T47D (cell line): ENCODE data around the gene PPP1R16B.
"Not testable (repeated sequence)": the region's sequence is repeated elsewhere in the genome, so short reads cannot be mapped to it uniquely, and the experiment has no call there.

Experiments used
- DNase-seq, 2 experiments: peaks; one replicate each; pipeline versions ENCODE4 v3.0.0 to v3.0.0-alpha.2; 2011 to 2012; ENCODE audit warnings: low read depth in 1 of 2, low spot score in 1 of 2
- JUND ChIP-seq: IDR thresholded peaks from 2 replicates; pipeline ENCODE4 v1.6.1; 2012; ENCODE audit warnings: low read depth
- in situ Hi-C: cut with HindIII; loops from 2 replicates; pipeline ENCODE4 v1.10.0; 2016; ENCODE audit warnings: low sequenced_read_pairs, low pct_unique_long_range_greater_than_20kb

Gene PPP1R16B

DNA sequence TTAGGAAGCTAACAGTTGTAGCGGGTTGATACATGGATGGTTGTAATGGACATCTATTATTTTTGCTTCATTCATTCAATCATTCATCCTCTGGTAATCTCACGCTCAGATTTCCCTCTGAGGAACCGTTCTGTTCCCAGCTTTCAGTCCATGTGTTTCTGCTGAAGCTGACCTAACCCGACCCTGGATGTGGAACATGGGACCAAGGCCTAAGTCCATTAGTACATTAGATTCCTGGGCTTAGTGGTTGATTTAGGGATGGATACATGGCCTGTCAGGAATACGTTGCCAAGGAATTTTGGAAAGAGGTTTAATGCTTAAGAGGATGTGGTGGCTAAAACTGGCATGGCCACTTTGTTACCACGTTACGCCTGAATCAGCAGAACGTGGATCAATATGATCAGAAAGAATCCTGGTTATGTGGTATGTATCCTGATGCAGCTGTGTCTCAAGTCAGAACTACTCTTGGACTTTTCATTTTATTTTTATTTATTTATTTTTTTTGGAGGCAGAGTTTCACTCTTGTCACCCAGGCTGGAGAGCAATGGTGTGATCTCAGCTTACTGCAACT, 152.5 kb downstream of the PPP1R16B start:
- in situ Hi-C loops = no loop called here
- no peak for TF ChIP-seq JUND
- DNase-seq = no peak

DNA sequence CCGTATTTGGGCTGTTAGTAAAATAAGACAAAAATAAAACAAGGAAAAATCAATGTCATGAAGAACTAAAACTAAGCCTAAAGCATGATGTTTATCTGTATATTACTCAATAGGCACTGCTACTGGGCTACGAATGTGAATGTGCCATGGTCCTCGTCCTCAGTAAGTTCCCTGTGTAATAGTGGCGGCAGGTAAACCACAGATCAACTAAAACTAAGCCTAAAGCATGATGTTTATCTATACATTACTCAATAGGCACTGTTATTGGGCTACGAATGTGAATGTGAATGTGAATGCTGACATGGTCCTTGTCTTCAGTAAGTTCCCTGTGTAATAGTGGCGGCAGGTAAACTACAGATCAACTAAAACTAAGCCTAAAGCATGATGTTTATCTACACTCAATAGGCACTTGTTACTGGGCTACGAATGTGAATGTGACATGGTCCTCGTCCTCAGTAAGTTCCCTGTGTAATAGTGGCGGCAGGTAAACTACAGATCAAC, 154.7 kb downstream of the PPP1R16B start:
- DNase-seq = peak in 1 of 2 experiments; percentile 66
- in situ Hi-C loops = not testable (repeated sequence)

GRCh38 chr20:38961530-38962043, 156.1 kb downstream of the PPP1R16B start:
- DNase-seq = no peak
- no peak for TF ChIP-seq JUND
- in situ Hi-C loops = no loop called here

- no peak for TF ChIP-seq JUND
- peak; percentile 92 to 99 for DNase-seq
- in situ Hi-C loops = no loop called here
Measured at GRCh38 chr20:38962044-38962927, 156.8 kb downstream of the PPP1R16B start, which contains the start of gene DHX35. Gene DHX35, plus strand, starts transcription at chr20:38962344. Its CDS starts 24 bp downstream, at chr20:38962368.

- no peak for DNase-seq
- no peak for TF ChIP-seq JUND
- in situ Hi-C loops = no loop called here
Measured at GRCh38 chr20:38962928-38963401, 157.5 kb downstream of the PPP1R16B start.

DNA sequence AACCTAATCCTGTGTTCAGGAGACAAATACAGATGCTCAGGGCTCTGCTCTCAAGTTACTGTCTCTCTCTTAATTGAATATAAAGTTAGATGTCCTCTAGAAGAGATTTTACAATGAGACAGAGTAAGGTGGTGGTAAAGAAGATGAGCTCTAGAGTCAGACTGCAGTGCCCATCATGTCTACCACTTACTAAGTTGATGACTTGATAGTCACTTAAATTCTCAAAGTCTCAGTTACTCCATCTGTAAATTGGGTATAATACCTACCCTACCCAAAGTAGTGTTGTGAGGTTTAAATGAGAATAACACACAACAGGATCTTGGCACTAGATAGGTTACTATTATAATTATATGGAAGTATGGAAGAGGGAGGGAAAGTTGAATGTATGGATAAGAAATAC, 158.2 kb downstream of the PPP1R16B start:
- in situ Hi-C loops = no loop called here
- TF ChIP-seq JUND = no peak
- no peak for DNase-seq

GRCh38 chr20:38965264-38965663, 159.8 kb downstream of the PPP1R16B start:
- no peak for DNase-seq
- in situ Hi-C loops = no loop called here
- no peak for TF ChIP-seq JUND

DNA sequence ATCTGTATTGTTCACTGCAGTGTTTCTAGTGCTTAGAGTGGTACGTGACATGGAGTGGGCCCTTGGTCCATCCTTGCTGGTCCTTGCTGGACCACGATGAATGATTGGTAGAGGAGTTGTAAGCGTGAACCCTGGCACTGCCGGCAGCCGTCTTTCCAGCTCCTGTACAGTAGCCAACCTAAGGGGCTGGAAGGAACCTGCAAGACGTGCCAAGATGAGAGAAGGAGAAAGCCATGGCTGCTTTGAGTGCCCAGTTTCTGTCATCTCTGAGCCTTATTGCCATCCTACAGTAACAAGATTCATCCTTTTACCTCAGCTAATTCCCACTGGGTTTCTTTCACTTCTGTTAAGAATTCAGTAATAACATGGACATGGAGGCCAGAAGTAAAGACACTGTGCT, 162.6 kb downstream of the PPP1R16B start:
- in situ Hi-C loops = no loop called here
- DNase-seq = no peak
- no peak for TF ChIP-seq JUND

DNA sequence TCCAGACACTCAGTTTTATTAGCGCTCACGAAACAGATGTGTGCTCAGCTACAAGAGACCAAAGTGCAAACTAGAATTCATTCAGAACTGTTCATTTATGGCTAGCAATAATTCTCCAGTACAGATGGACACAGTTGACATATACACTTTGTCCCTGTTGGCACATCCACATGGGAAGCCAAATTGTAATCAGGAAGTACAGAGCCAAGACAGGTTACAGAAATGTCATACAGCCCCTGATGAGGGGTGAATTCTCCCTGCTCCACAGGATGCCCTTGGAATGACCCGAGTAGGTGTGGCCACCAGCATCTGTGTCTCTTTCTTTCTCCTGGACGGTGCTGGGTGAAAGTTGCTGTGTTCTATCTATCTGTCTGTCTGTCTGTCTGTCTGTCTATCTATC, 164.2 kb downstream of the PPP1R16B start:
- TF ChIP-seq JUND = no peak
- in situ Hi-C loops = no loop called here
- DNase-seq = no peak

GRCh38 chr20:38970302-38970701, 164.8 kb downstream of the PPP1R16B start:
- no peak for DNase-seq
- TF ChIP-seq JUND = no peak
- in situ Hi-C loops = no loop called here
